Measurements from ENCODE around the gene RBL1. TPM values are rescaled to one million over a fixed set of nuclear protein-coding genes. Genes with fewer than 3 reads are reported as not detected.

Gene RBL1
- total RNA-seq, 1 experiment from 2014 or later: 30.2 TPM

Other genes starting within 250 kb of the RBL1 start
- gene TLDC2, start 219.9 kb downstream of the RBL1 start, total RNA-seq (2021): not detected in 2 replicates
- gene SAMHD1, start 144.3 kb downstream of the RBL1 start, total RNA-seq (2021): 10.0 and 10.9 TPM in 2 replicates
- gene RPN2, start 83.3 kb upstream of the RBL1 start, total RNA-seq (2021): 222 and 239 TPM in 2 replicates
- 1.6 and 2.0 TPM in 2 replicates for gene MROH8, start 83.6 kb upstream of the RBL1 start, total RNA-seq (2021)
- gene GHRH, start 165.8 kb upstream of the RBL1 start, total RNA-seq (2021): not detected in 2 replicates
- gene MANBAL, start 193.7 kb upstream of the RBL1 start, total RNA-seq (2021): 46.4 and 48.4 TPM in 2 replicates

Data from A673 (cell line).